RWPE1 (cell line): ENCODE measurements around the gene PCDHGC3.
A peak's percentile ranks its signal among the peaks of the same experiment; 100 is the strongest.

Experiments used
- CTCF ChIA-PET: fragments of 350-600 bp; sonication (Branson Sonifier 250); formaldehyde crosslinking; extraction: SDS; loops from one replicate; lab custom pipeline; 2021; lab: Yijun Ruan, JAX
- POLR2A ChIA-PET: fragments of 400-600 bp; formaldehyde crosslinking; extraction: SDS; loops from one replicate; lab custom pipeline; 2020; ENCODE audit warnings: antibody characterized with exemption; ENCODE audit not compliant: low non-redundant PET; lab: Yijun Ruan, JAX
- DNase-seq: peaks from one replicate; pipeline ENCODE4 v3.0.0; 2012; ENCODE audit warnings: low spot score
- H3K27ac ChIP-seq: fragments of 450-650 bp; 2 replicates; pipeline ENCODE4 v1.5.1; 2017
- TF ChIP-seq, protein P1 (sequence below): fragments of 450-650 bp; conservative IDR thresholded peaks from 2 replicates; pipeline ENCODE4 v1.5.1; 2017; ENCODE audit warnings: low read depth, mild to moderate bottlenecking

The PCDHGC3 gene

DNA sequence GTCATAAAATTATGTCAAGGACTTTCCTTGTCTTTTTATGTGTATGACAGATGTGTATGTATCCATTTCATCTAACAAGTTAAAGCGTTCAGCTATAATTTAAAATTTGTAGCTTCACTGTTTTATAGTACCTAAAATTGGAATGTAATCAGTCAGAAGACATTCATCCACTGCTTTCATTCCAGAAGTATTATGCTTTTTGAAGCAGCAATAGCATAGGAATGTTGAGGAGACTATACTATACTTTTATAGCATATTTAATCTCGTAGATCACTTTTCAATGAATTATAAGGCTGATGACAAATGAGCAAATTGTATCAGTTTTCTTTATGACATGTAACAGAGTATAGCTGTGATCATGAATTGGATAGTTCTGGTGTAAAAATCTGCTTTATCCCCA lies 38.5 kb upstream of the PCDHGC3 start:
- CTCF ChIA-PET, result no interaction called here
- POLR2A ChIA-PET, result no interaction called here

DNA sequence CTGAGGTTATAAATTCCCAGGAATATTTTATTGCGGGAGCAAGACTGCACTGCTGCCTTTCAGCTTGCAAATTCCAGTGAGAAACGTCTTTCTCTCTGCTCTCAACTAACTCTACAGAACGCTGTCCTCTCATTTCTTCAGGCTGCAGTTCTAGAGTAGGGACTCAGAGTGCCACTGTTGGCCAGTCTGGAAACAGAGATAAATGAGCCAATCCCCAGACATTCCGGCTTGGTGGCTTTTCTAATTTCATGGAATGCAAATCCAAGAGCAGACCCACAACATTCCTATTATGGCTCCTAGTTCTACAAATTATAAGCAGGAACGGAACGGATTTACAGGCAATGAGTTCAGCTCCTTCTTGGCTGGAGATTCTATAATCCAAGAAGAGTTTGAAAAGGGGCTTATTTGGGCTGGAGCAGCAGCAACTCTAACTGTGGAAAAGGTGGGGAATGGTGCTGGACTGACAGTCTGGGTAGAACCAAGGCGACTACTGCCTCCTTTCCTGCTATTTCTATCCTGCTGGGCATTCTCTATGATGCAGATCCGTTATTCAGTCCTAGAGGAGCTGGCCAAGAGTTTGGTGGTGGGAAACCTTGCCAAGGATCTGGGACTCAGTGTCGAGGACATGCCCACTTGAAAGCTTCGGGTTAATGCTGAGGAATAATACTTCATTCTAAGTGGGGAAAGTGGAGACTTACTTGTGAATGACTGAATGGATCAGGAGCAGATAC lies 36.2 kb upstream of the PCDHGC3 start:
- no peak overlapping the region for H3K27ac ChIP-seq
- ChIA-PET CTCF (interaction anchor here (0.6 kb wide), 1 partner anchor 341 kb away, joined by 3 read pairs; no protein-coding TSS in a partner anchor), POLR2A (no interaction called here)
- TF ChIP-seq, protein P1, sequence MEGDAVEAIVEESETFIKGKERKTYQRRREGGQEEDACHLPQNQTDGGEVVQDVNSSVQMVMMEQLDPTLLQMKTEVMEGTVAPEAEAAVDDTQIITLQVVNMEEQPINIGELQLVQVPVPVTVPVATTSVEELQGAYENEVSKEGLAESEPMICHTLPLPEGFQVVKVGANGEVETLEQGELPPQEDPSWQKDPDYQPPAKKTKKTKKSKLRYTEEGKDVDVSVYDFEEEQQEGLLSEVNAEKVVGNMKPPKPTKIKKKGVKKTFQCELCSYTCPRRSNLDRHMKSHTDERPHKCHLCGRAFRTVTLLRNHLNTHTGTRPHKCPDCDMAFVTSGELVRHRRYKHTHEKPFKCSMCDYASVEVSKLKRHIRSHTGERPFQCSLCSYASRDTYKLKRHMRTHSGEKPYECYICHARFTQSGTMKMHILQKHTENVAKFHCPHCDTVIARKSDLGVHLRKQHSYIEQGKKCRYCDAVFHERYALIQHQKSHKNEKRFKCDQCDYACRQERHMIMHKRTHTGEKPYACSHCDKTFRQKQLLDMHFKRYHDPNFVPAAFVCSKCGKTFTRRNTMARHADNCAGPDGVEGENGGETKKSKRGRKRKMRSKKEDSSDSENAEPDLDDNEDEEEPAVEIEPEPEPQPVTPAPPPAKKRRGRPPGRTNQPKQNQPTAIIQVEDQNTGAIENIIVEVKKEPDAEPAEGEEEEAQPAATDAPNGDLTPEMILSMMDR, result no peak
- no peak for DNase-seq

More for the DNA sequence above, 38.5 kb upstream of the PCDHGC3 start:
- DNase-seq, result no peak
- TF ChIP-seq, protein P1, result no peak
- H3K27ac ChIP-seq, result no peak overlapping the region

DNA sequence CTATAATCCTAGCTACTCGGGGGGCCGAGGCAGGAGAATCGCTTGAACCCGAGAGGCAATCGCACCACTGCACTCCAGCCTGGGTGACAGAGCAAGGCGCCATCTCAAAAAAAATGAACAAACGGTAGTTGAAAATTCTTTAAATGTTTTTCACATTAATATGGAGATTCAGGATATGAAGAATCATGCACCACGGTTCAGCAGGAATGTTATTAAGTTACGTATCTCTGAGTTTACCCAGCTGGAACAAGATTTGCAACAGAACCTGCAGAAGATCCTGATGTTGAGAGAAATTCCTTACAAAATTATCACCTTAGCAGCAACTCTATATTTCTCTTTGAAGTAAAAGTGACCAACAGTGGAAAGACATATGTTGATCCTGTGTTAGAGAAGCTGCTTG lies 35.4 kb upstream of the PCDHGC3 start:
- DNase-seq, result no peak
- CTCF ChIA-PET, result interaction anchor here (0.6 kb wide), 1 partner anchor 341 kb away, joined by 3 read pairs; no protein-coding TSS in a partner anchor
- H3K27ac ChIP-seq, result no peak overlapping the region
- TF ChIP-seq, protein P1, result no peak
- POLR2A ChIA-PET, result no interaction called here

DNA sequence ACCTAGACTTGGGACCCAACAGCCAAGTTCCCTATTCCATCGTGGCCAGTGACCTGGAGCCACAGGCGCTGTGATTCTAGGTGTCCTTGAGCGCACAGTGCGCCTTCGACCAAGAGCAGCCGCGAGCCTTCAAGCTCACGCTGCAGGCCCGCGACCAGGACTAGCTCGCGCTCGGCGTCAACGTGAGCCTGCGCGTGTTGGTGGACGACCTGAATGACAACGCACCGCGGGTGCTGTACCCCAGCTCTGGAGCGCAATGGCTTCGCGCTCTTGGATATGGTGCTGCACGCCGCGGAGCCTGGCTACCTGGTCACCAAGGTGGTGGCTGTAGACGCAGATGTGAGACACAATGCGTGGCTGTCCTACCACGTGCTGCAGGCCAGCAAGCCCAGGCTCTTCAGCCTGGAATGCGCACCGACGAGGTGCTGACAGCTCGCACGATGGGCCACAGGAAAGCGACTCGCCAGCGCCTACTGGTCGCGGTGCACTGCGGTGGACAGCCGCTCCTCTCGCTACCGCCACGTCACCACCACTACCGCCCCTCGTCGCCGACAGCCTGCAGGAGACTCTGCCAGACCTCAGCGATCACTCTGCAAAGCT lies 34.1 kb upstream of the PCDHGC3 start:
- TF ChIP-seq, protein P1, result no peak
- no peak for DNase-seq
- ChIA-PET POLR2A (no interaction called here), CTCF (interaction anchor here (0.6 to 0.7 kb wide), 2 partner anchors 18 to 150 kb away, joined by 3 read pairs; no protein-coding TSS in a partner anchor)
- H3K27ac ChIP-seq, result no peak overlapping the region

DNA sequence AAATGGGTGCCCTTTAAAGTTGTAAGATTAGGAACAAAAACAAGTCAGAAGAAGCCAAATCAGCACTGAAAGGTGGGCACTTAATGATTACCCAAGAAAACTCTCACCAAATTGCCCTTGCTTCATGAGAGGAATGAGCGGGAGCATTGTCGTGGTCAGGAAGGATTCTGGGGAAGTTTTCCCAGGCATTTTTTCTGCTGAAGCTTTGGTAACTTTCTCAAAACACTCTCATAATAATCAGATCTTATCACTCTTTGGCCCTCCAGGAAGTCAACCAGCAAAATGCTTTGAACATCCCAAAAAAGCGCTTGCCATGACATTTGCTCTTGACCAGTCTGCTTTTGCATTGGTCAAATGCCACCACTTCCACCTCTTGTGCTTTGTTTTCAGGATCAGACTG lies 10.4 kb upstream of the PCDHGC3 start:
- ChIA-PET CTCF (interaction anchor here (0.6 to 2.1 kb wide), 2 partner anchors 59 to 135 kb away, joined by 3 to 7 read pairs; no protein-coding TSS in a partner anchor), POLR2A (no interaction called here)
- TF ChIP-seq, protein P1, result no peak
- H3K27ac ChIP-seq, result no peak overlapping the region
- DNase-seq, result no peak

DNA sequence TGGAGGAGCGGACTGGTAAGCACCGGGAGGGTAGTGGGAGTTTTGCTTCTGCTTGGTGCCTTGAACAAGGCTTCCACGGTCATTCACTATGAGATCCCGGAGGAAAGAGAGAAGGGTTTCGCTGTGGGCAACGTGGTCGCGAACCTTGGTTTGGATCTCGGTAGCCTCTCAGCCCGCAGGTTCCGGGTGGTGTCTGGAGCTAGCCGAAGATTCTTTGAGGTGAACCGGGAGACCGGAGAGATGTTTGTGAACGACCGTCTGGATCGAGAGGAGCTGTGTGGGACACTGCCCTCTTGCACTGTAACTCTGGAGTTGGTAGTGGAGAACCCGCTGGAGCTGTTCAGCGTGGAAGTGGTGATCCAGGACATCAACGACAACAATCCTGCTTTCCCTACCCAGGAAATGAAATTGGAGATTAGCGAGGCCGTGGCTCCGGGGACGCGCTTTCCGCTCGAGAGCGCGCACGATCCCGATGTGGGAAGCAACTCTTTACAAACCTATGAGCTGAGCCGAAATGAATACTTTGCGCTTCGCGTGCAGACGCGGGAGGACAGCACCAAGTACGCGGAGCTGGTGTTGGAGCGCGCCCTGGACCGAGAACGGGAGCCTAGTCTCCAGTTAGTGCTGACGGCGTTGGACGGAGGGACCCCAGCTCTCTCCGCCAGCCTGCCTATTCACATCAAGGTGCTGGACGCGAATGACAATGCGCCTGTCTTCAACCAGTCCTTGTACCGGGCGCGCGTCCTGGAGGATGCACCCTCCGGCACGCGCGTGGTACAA lies 556 bp downstream of the PCDHGC3 start:
- TF ChIP-seq, protein P1, result no peak
- ChIA-PET POLR2A (interaction anchor here (0.9 to 1.7 kb wide), 2 partner anchors 38 to 81 kb away, joined by 4 to 9 read pairs; no protein-coding TSS in a partner anchor), CTCF (interaction anchor here (0.5 to 1.9 kb wide), 15 partner anchors 18 to 277 kb away, joined by 3 to 17 read pairs (median 4); partner anchors contain the start of genes PCDHB11 and PCDHGB5)
- peak overlapping the region; percentile 90 for H3K27ac ChIP-seq
- peak; percentile 80 for DNase-seq
